Transverse colon (tissue), 4 donors: ENCODE data around the gene PHOX2A. TPM values are rescaled to one million over a fixed set of nuclear protein-coding genes. Genes with fewer than 3 reads are reported as not detected.

Experiments
- DNase-seq: peaks from one replicate; pipeline ENCODE4 v3.0.0-alpha.2; 2019
- H3K27ac ChIP-seq, 4 donors: fragments of 200-600 bp; sonication (generic); 2 replicates each; pipeline ENCODE4 v1.5.1; 2016 to 2018; ENCODE audit warnings: inconsistent platforms in 4 of 4
- H3K27me3 ChIP-seq: fragments of 200-600 bp; sonication (generic); 2 replicates; pipeline ENCODE4 v1.5.1; 2017; ENCODE audit warnings: inconsistent platforms
- H3K36me3 ChIP-seq, 4 donors: fragments of 200-600 bp; sonication (generic); 2 replicates each; pipeline ENCODE4 v1.5.1; 2017 to 2019; ENCODE audit warnings: inconsistent platforms in 4 of 4
- H3K4me1 ChIP-seq, 4 donors: fragments of 200-600 bp; sonication (generic); 2 replicates each; pipeline ENCODE4 v1.5.1; 2017 to 2020; ENCODE audit warnings: inconsistent platforms in 4 of 4
- H3K4me3 ChIP-seq, 4 donors: fragments of 200-600 bp; sonication (generic); 1 replicate in 1 of 4; 2 replicates in 3 of 4; pipeline versions ENCODE4 v1.5.1 to v1.6.1; 2017 to 2019; ENCODE audit warnings: inconsistent platforms in 4 of 4
- H3K9me3 ChIP-seq, 2 donors: fragments of 200-600 bp; sonication (generic); 2 replicates each; pipeline ENCODE4 v1.5.1; 2017 to 2019; ENCODE audit warnings: inconsistent platforms in 2 of 2
- CTCF ChIP-seq, 5 experiments: fragments of 200-600 bp in 3 of 5; fragments of 450-650 bp in 2 of 5; sonication (generic) in 3 of 5; IDR thresholded peaks; 1 replicate in 2 of 5; 2 replicates in 3 of 5; pipeline ENCODE4 v1.5.1; 2016 to 2017; ENCODE audit warnings: antibody characterized with exemption in 5 of 5, inconsistent platforms in 3 of 5, mild to moderate bottlenecking in 2 of 5, moderate library complexity in 1 of 5
- EP300 ChIP-seq: sonication (generic); formaldehyde crosslinking; IDR thresholded peaks from one replicate; pipeline ENCODE4 v1.6.1; 2017; ENCODE audit warnings: antibody characterized with exemption, low read depth
- POLR2A ChIP-seq: fragments of 450-650 bp; IDR thresholded peaks from one replicate; pipeline ENCODE4 v1.6.1; 2016; ENCODE audit warnings: antibody characterized with exemption, mild to moderate bottlenecking, moderate library complexity
- POLR2AphosphoS5 ChIP-seq, 3 donors: sonication (generic); formaldehyde crosslinking; IDR thresholded peaks; one replicate each; pipeline ENCODE4 v1.6.1; 2016; ENCODE audit warnings: antibody characterized with exemption in 3 of 3
- WGBS, 2 donors: methylation state at CpG; one replicate each; pipeline ENCODE4 v1.1.5; 2018; ENCODE audit warnings: low coverage in 1 of 2; 5-methylcytosine and 5-hydroxymethylcytosine counted together
- in situ Hi-C, 4 donors: fragments of 200-750 bp; cut with MboI; loops; one replicate each; pipeline versions ENCODE4 v1.15.0 to v1.15.1; 2017; ENCODE audit warnings: low sequenced_read_pairs in 3 of 4, low pct_ligation_motif_present in 1 of 4, low pct_unique_long_range_greater_than_20kb in 1 of 4
- intact Hi-C: fragments of 100-400 bp; cut with DNase I; formaldehyde crosslinking; loops from one replicate; pipeline ENCODE4 v1.15.1; 2023; ENCODE audit warnings: low total_unique reads
- total RNA-seq, 4 donors: library from RNA; depleted of rRNA; stranded (reverse); fragments of >200 nt; gene quantifications; one replicate each; pipeline ENCODE4 v1.1.0, GENCODE V29; 2016

PHOX2A gene
- total RNA-seq, 4 donors from 2014 or later = 0.41 to 2.6 (median 0.70) TPM

GRCh38 chr11:72220696-72221363 is 23.1 kb downstream of the PHOX2A start:
- no peak for DNase-seq
- intact Hi-C loops = no loop called here
- Histone ChIP-seq H3K4me1 (peaks cover 5 to 19% (median 15%) of the 10 kb centered on the region in 4 donors), H3K36me3 (no peaks in the 10 kb centered on the region), H3K4me3 (no peak overlapping the region), H3K27ac (no peak overlapping the region), H3K27me3 (peaks cover 3% of the 10 kb centered on the region), H3K9me3 (no peaks in the 10 kb centered on the region)
- in situ Hi-C loops = no loop called here
- TF ChIP-seq POLR2AphosphoS5 (IDR thresholded peaks at IDR 0.05) (no peak), EP300 (no peak), POLR2A (no peak), CTCF (IDR thresholded peaks at IDR 0.05) (no peak)
- WGBS, 2 donors = 78 to 90% methylated on average over 4 to 10 of the region's 10 CpGs

GRCh38 chr11:72218251-72218745 is 25.7 kb downstream of the PHOX2A start:
- DNase-seq = no peak

GRCh38 chr11:72217841-72218240 is 26.1 kb downstream of the PHOX2A start:
- 34 to 43% methylated on average over 2 of the region's 2 CpGs for WGBS, 2 donors
- intact Hi-C loops (no loop called here), in situ Hi-C loops (no loop called here)
- peaks cover 11% of the 10 kb centered on the region for H3K27me3 ChIP-seq
- no peak for DNase-seq
- H3K36me3 ChIP-seq = no peaks in the 10 kb centered on the region
- H3K27ac ChIP-seq = peak overlapping the region in 1 of 4 donors; percentile 30
- no peaks in the 10 kb centered on the region for H3K9me3 ChIP-seq
- peaks cover 5 to 9% (median 8%) of the 10 kb centered on the region in 4 donors for H3K4me1 ChIP-seq
- TF ChIP-seq CTCF (IDR thresholded peaks at IDR 0.05) = no peak
- no peak for TF ChIP-seq EP300
- no peak for TF ChIP-seq POLR2AphosphoS5 (IDR thresholded peaks at IDR 0.05)
- TF ChIP-seq POLR2A = no peak
- no peak overlapping the region for H3K4me3 ChIP-seq

More at GRCh38 chr11:72218251-72218745, 25.7 kb downstream of the PHOX2A start:
- intact Hi-C loops (no loop called here), in situ Hi-C loops (no loop called here)
- H3K36me3 ChIP-seq = no peaks in the 10 kb centered on the region
- peaks cover 5 to 9% (median 8%) of the 10 kb centered on the region in 4 donors for H3K4me1 ChIP-seq
- WGBS, 2 donors = 91% methylated on average over 5 of the region's 5 CpGs; no CpG with 5 or more reads in 1 of the 2 donors
- no peaks in the 10 kb centered on the region for H3K9me3 ChIP-seq
- peaks cover 8% of the 10 kb centered on the region for H3K27me3 ChIP-seq
- no peak overlapping the region for H3K4me3 ChIP-seq
- TF ChIP-seq EP300 = no peak
- H3K27ac ChIP-seq = peak overlapping the region in 1 of 4 donors; percentile 30

GRCh38 chr11:72216638-72217037 is 27.3 kb downstream of the PHOX2A start, which contains the start of gene FOLR2:
TSS of gene FOLR2 (plus strand) at chr11:72216794. CDS start at chr11:72218585, 1,791 bp downstream.
- intact Hi-C loops = no loop called here
- TF ChIP-seq EP300 (no peak), CTCF (IDR thresholded peaks at IDR 0.05) (no peak), POLR2A (no peak), POLR2AphosphoS5 (IDR thresholded peaks at IDR 0.05) (no peak)
- DNase-seq = no peak
- Histone ChIP-seq H3K9me3 (no peaks in the 10 kb centered on the region), H3K4me1 (no peaks in the 10 kb centered on the region), H3K36me3 (no peaks in the 10 kb centered on the region), H3K27ac (peak within 1 kb of the TSS in 1 of 4 donors; percentile 30), H3K4me3 (peak within 1 kb of the TSS in 1 of 4 donors; percentile 0), H3K27me3 (peaks cover 17% of the 10 kb centered on the region)
- 93 to 100% methylated on average over 3 to 6 of the region's 6 CpGs for WGBS, 2 donors
- in situ Hi-C loops = no loop called here
